OCI-LY1 (cell line): ENCODE measurements around the gene DENND1A.

Experiments
- H2AFZ ChIP-seq: fragments of 200-600 bp; sonication (generic), shearing (Covaris generic); 2 replicates; pipeline ENCODE4 v1.6.0; 2014; ENCODE audit warnings: antibody characterized with exemption, mild to moderate bottlenecking, low read length
- H3F3A ChIP-seq: fragments of 200-600 bp; sonication (generic), shearing (Covaris generic); 2 replicates; pipeline ENCODE4 v1.6.0; 2014; ENCODE audit warnings: mild to moderate bottlenecking, antibody characterized with exemption, low read length, moderate library complexity; ENCODE audit not compliant: insufficient read depth
- H3K27ac ChIP-seq: fragments of 200-600 bp; sonication (generic); 2 replicates; pipeline ENCODE4 v1.5.1; 2014; ENCODE audit warnings: low read length, mixed run types, mild to moderate bottlenecking, low read depth; ENCODE audit not compliant: poor library complexity, severe bottlenecking
- H3K27me3 ChIP-seq: fragments of 200-600 bp; sonication (generic); 2 replicates; pipeline ENCODE4 v1.6.0; 2014; ENCODE audit warnings: antibody characterized with exemption, mild to moderate bottlenecking, low read length, moderate library complexity; ENCODE audit not compliant: insufficient read depth
- H3K36me3 ChIP-seq: fragments of 200-600 bp; sonication (generic); 2 replicates; pipeline ENCODE4 v1.6.1; 2014; ENCODE audit warnings: mild to moderate bottlenecking, antibody characterized with exemption, low read length, moderate library complexity, mixed read lengths; ENCODE audit not compliant: insufficient read depth
- H3K4me1 ChIP-seq: fragments of 200-600 bp; sonication (generic); 2 replicates; pipeline ENCODE4 v1.5.1; 2014; ENCODE audit warnings: mild to moderate bottlenecking, low read length, moderate library complexity; ENCODE audit not compliant: insufficient read depth, severe bottlenecking
- H3K4me2 ChIP-seq: fragments of 200-600 bp; sonication (generic), shearing (Covaris generic); 2 replicates; pipeline ENCODE4 v1.6.1; 2014; ENCODE audit warnings: low read length
- H3K4me3 ChIP-seq: fragments of 200-600 bp; sonication (generic); 2 replicates; pipeline ENCODE4 v1.5.1; 2014; ENCODE audit warnings: low read length, low read depth, mild to moderate bottlenecking, mixed read lengths; ENCODE audit not compliant: poor library complexity, severe bottlenecking
- H3K79me2 ChIP-seq: fragments of 200-600 bp; shearing (Covaris generic); 2 replicates; pipeline ENCODE4 v1.6.1; 2016; ENCODE audit warnings: mixed run types, low read length, mixed read lengths; ENCODE audit not compliant: insufficient read depth
- H3K9ac ChIP-seq: fragments of 200-600 bp; sonication (generic), shearing (Covaris generic); 2 replicates; pipeline ENCODE4 v1.6.1; 2014; ENCODE audit warnings: mild to moderate bottlenecking, low read length, mixed read lengths
- H3K9me2 ChIP-seq: fragments of 200-600 bp; sonication (generic), shearing (Covaris generic); 2 replicates; pipeline ENCODE4 v1.6.1; 2014; ENCODE audit warnings: low read depth, mild to moderate bottlenecking, low read length, mixed read lengths
- H3K9me3 ChIP-seq: fragments of 200-600 bp; shearing (Covaris generic); 2 replicates; pipeline ENCODE4 v1.6.1; 2014; ENCODE audit warnings: low read length, mixed read lengths
- H4K20me1 ChIP-seq: fragments of 200-600 bp; sonication (generic), shearing (Covaris generic); 2 replicates; pipeline ENCODE4 v1.6.0; 2016; ENCODE audit warnings: mild to moderate bottlenecking, low read length; ENCODE audit not compliant: insufficient read depth
- CTCF ChIP-seq: fragments of 200-600 bp; sonication (generic), shearing (Covaris generic); IDR thresholded peaks from 2 replicates; pipeline ENCODE4 v1.5.1; 2017; ENCODE audit warnings: mild to moderate bottlenecking, antibody characterized with exemption, low read length, moderate library complexity, mixed read lengths
- EZH2 ChIP-seq: fragments of 200-600 bp; sonication (generic), shearing (Covaris generic); IDR thresholded peaks from 2 replicates; pipeline ENCODE4 v1.8.0; 2017; ENCODE audit warnings: borderline replicate concordance, mixed run types, mild to moderate bottlenecking, antibody characterized with exemption, low read length, moderate library complexity, mixed read lengths

Gene DENND1A

GRCh38 chr9:123482295-123482968 is 447.5 kb downstream of the DENND1A start:
- Histone ChIP-seq H3K27ac (no peak overlapping the region), H3K9me3 (no peaks in the 10 kb centered on the region), H3K27me3 (no peaks in the 10 kb centered on the region), H3K36me3 (no peaks in the 10 kb centered on the region), H3K9me2 (no peaks in the 10 kb centered on the region), H3K4me3 (no peak overlapping the region), H4K20me1 (no peaks in the 10 kb centered on the region), H3K9ac (no peak overlapping the region), H3K4me2 (no peak overlapping the region), H3K79me2 (no peaks in the 10 kb centered on the region), H3F3A (no peaks in the 10 kb centered on the region), H2AFZ (no peak overlapping the region), H3K4me1 (no peaks in the 10 kb centered on the region)
- TF ChIP-seq EZH2 (no peak), CTCF (no peak)

GRCh38 chr9:123481209-123481865 is 448.6 kb downstream of the DENND1A start:
- no peaks in the 10 kb centered on the region for H4K20me1 ChIP-seq

GRCh38 chr9:123480791-123481190 is 449.1 kb downstream of the DENND1A start:
- Histone ChIP-seq H3K27me3 (no peaks in the 10 kb centered on the region), H3K79me2 (no peaks in the 10 kb centered on the region), H3K4me2 (no peak overlapping the region), H3K4me3 (no peak overlapping the region), H3K4me1 (peaks cover 2% of the 10 kb centered on the region), H3K9me2 (no peaks in the 10 kb centered on the region), H3K9me3 (no peaks in the 10 kb centered on the region), H2AFZ (no peak overlapping the region), H3K9ac (no peak overlapping the region), H3K27ac (no peak overlapping the region), H4K20me1 (no peaks in the 10 kb centered on the region), H3F3A (no peaks in the 10 kb centered on the region), H3K36me3 (no peaks in the 10 kb centered on the region)
- TF ChIP-seq EZH2 = no peak
- TF ChIP-seq CTCF = no peak

More at GRCh38 chr9:123481209-123481865, 448.6 kb downstream of the DENND1A start:
- no peak overlapping the region for H3K9ac ChIP-seq
- H3F3A ChIP-seq = no peaks in the 10 kb centered on the region
- no peak overlapping the region for H3K4me3 ChIP-seq
- H3K9me2 ChIP-seq = no peaks in the 10 kb centered on the region
- H2AFZ ChIP-seq = no peak overlapping the region
- H3K27me3 ChIP-seq = no peaks in the 10 kb centered on the region
- H3K79me2 ChIP-seq = no peaks in the 10 kb centered on the region
- TF ChIP-seq EZH2 (no peak), CTCF (no peak)
- no peaks in the 10 kb centered on the region for H3K36me3 ChIP-seq
- no peaks in the 10 kb centered on the region for H3K9me3 ChIP-seq
- no peak overlapping the region for H3K4me2 ChIP-seq
- H3K4me1 ChIP-seq = no peaks in the 10 kb centered on the region
- no peak overlapping the region for H3K27ac ChIP-seq
